Right cardiac atrium (tissue), 5 donors: ENCODE results near the gene SLC11A1. TPM values are rescaled to one million over a fixed set of nuclear protein-coding genes. Genes with fewer than 3 reads are reported as not detected.
A peak's percentile ranks its signal among the peaks of the same experiment; 100 is the strongest.

Source experiments
- ATAC-seq, 2 donors: fragments of 200-7000 bp; cut with Tn5 transposase; one replicate each; pipeline versions ENCODE4 v1.8.0 to v1.9.1; 2020; ENCODE audit warnings: moderate library complexity in 2 of 2, mild to moderate bottlenecking in 1 of 2
- DNase-seq, 3 donors: peaks; one replicate each; pipeline ENCODE4 v3.0.0-alpha.2; 2020
- H3K27ac ChIP-seq: one replicate; pipeline ENCODE4 v1.5.1; 2013; ENCODE audit warnings: mild to moderate bottlenecking, low read length, control low read depth, moderate library complexity
- H3K27me3 ChIP-seq: one replicate; pipeline ENCODE4 v1.6.1; 2013; ENCODE audit not compliant: control insufficient read depth, insufficient read depth
- H3K4me1 ChIP-seq: one replicate; pipeline ENCODE4 v1.6.1; 2013; ENCODE audit warnings: low read length; ENCODE audit not compliant: control insufficient read depth, insufficient read depth
- H3K4me3 ChIP-seq: one replicate; pipeline ENCODE4 v1.5.1; 2013; ENCODE audit warnings: low read length, control low read depth
- H3K9me3 ChIP-seq: one replicate; pipeline ENCODE4 v1.6.1; 2013; ENCODE audit warnings: low read length; ENCODE audit not compliant: control insufficient read depth
- WGBS: extraction: QIAGEN DNeasy Blood & Tissue Kit; methylation state at CpG from one replicate; pipeline ENCODE4 v1.1.7; 2013; 5-methylcytosine and 5-hydroxymethylcytosine counted together
- intact Hi-C, 4 donors: fragments of 100-400 bp; cut with DNase I; formaldehyde crosslinking; loops; one replicate each; pipeline versions ENCODE4 v1.11.0 to v1.14.0; 2022 to 2023
- microRNA-seq, 2 donors: library from miRNA; unstranded; fragments of <30 nt; microRNA quantifications; one replicate each; pipeline ENCODE4 v1.2.0, GENCODE V29; 2020 to 2021
- polyA plus RNA-seq: library from polyadenylated mRNA; stranded (reverse); fragments of 200-250 nt; gene quantifications from one replicate; pipeline ENCODE4 v1.2.3, GENCODE V29; 2013
- total RNA-seq, 4 donors: library from RNA; stranded (reverse); fragmentation: NEBNext Ultra II Directional; extraction: Animal tissue kit (Norgen Biotek cat#: 25700); gene quantifications; one replicate each; pipeline ENCODE4 v1.2.1, GENCODE V29; 2021
- donor health status: healthy with polysubstance abuse.
- donor health status: DM: no; HTN: yes; CAD: no.
- donor health status: DM: no; HTN: no; CAD: no.
- donor health status: DM: no; HTN: yes; CAD: no; lungs with severe emphysema.
- donor health status: DM: yes; HTN: yes; CAD: no.

SLC11A1 gene
- total and polyA plus RNA-seq, 5 donors: 6.4 to 19.5 (median 13.8) TPM

- H3K4me3 ChIP-seq: no peak overlapping the region
- H3K27me3 ChIP-seq: no peaks in the 10 kb centered on the region
- no peaks in the 10 kb centered on the region for H3K4me1 ChIP-seq
- intact Hi-C loops: no loop called here
- ATAC-seq (peak; percentile 56 to 63), DNase-seq (peak in 2 of 3 donors; percentile 74 to 80)
- H3K27ac ChIP-seq: no peak overlapping the region
- no peaks in the 10 kb centered on the region for H3K9me3 ChIP-seq
- WGBS: 45% methylated on average over 4 of the region's 4 CpGs
Measured at GRCh38 chr2:218438596-218438995, 56.5 kb downstream of the SLC11A1 start.

DNA sequence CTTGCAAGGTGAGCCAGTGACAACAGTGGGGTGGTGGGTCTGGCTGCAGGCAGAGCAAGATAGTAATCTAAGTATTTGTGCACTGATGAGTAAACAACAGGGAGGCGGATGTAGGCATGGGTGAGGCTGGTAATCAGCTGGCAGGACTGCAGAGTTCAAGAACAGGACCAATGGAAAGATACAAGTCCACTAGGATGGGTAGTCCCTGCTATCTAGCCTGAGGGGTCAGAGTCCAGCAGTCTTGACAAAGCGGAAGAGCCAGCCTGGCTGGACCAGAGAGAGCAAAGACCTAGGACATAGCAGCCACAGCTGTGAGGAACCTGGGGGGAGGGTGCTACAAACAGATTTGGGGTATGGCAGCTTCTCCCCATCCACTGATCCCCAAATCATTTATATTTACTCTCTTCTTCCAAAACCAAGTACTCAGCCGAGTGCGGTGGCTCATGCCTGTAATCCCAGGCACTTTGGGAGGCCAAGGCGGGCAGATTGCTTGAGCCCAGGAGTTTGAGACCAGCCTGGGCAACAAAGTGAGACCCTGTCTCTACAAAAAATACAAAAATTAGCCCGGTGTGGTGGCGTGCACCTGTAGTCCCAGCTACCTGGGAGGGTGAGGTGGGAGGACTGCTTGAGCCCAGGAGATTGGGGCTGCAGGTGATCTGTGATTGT is 62.8 kb downstream of the SLC11A1 start:
- H3K27me3 ChIP-seq: no peaks in the 10 kb centered on the region
- H3K9me3 ChIP-seq: no peaks in the 10 kb centered on the region
- H3K27ac ChIP-seq: no peak overlapping the region
- 97% methylated on average over 7 of the region's 7 CpGs for WGBS
- DNase-seq: no peak
- intact Hi-C loops: no loop called here
- H3K4me3 ChIP-seq: no peak overlapping the region
- peak in 1 of 2 donors; percentile 71 for ATAC-seq
- H3K4me1 ChIP-seq: no peaks in the 10 kb centered on the region

GRCh38 chr2:218445602-218446001 is 63.5 kb downstream of the SLC11A1 start:
- ATAC-seq (no peak), DNase-seq (no peak)
- Histone ChIP-seq H3K27ac (no peak overlapping the region), H3K4me3 (no peak overlapping the region), H3K27me3 (no peaks in the 10 kb centered on the region), H3K4me1 (no peaks in the 10 kb centered on the region), H3K9me3 (no peaks in the 10 kb centered on the region)
- intact Hi-C loops: no loop called here

Small RNAs within 50 kb of the gene (microRNA-seq; reads per million reads assigned to microRNA genes)
- gene MIR26B (32,967 to 71,092 reads per million in 2 donors), gene MIR6810 (0.42 to 0.54 reads per million in 2 donors)

Other genes with a start within 250 kb of the SLC11A1 start
- under 1 TPM in 3 of 4 donors, not detected in 1; 0.25 to 0.82 (median 0.26) TPM for gene CXCR1, start 215.3 kb upstream of the SLC11A1 start, total RNA-seq
- 0.09 TPM for gene CXCR1, start 215.3 kb upstream of the SLC11A1 start, polyA plus RNA-seq
- 100 to 1,000 TPM; 131 to 161 (median 140) TPM for gene ARPC2, start 165.1 kb upstream of the SLC11A1 start, total RNA-seq
- 110 TPM for gene ARPC2, start 165.1 kb upstream of the SLC11A1 start, polyA plus RNA-seq
- gene GPBAR1, start 121.3 kb upstream of the SLC11A1 start, total RNA-seq: 1 to 10 TPM; 5.2 to 8.6 (median 5.9) TPM
- 3.5 TPM for gene GPBAR1, start 121.3 kb upstream of the SLC11A1 start, polyA plus RNA-seq
- 10 to 100 TPM; 44.3 to 53.9 (median 49.9) TPM for gene AAMP, start 112.1 kb upstream of the SLC11A1 start, total RNA-seq
- 56.6 TPM for gene AAMP, start 112.1 kb upstream of the SLC11A1 start, polyA plus RNA-seq
- gene PNKD, start 111.8 kb upstream of the SLC11A1 start, total RNA-seq: 10 to 100 TPM; 69.3 to 96.5 (median 80.5) TPM
- 157 TPM for gene PNKD, start 111.8 kb upstream of the SLC11A1 start, polyA plus RNA-seq
- gene TMBIM1, start 89.8 kb upstream of the SLC11A1 start, total RNA-seq: 100 to 1,000 TPM in 3 of 4 donors, 10 to 100 TPM in 1; 95.2 to 158 (median 118) TPM
- 64.3 TPM for gene TMBIM1, start 89.8 kb upstream of the SLC11A1 start, polyA plus RNA-seq
- gene CATIP, start 25.4 kb upstream of the SLC11A1 start, total RNA-seq: not detected
- gene CATIP, start 25.4 kb upstream of the SLC11A1 start, polyA plus RNA-seq: 0.16 TPM
- gene CTDSP1, start 17.6 kb downstream of the SLC11A1 start, total RNA-seq: 100 to 1,000 TPM in 3 of 4 donors, 10 to 100 TPM in 1; 99.9 to 118 (median 116) TPM
- gene CTDSP1, start 17.6 kb downstream of the SLC11A1 start, polyA plus RNA-seq: 85.9 TPM
- gene VIL1, start 36.9 kb downstream of the SLC11A1 start, total RNA-seq: not detected
- 0.11 TPM for gene VIL1, start 36.9 kb downstream of the SLC11A1 start, polyA plus RNA-seq
- gene USP37, start 186.1 kb downstream of the SLC11A1 start, total RNA-seq: 1 to 10 TPM; 6.1 to 9.9 (median 7.6) TPM
- 1.7 TPM for gene USP37, start 186.1 kb downstream of the SLC11A1 start, polyA plus RNA-seq
- 10 to 100 TPM; 16.0 to 24.7 (median 19.3) TPM for gene CNOT9, start 186.6 kb downstream of the SLC11A1 start, total RNA-seq
- 14.5 TPM for gene CNOT9, start 186.6 kb downstream of the SLC11A1 start, polyA plus RNA-seq
- 1 to 10 TPM in 1 of 4 donors, under 1 TPM in 3; 0.53 to 1.3 (median 0.88) TPM for gene PLCD4, start 225.6 kb downstream of the SLC11A1 start, total RNA-seq
- 0.48 TPM for gene PLCD4, start 225.6 kb downstream of the SLC11A1 start, polyA plus RNA-seq